GM12878 (cell line): ENCODE results near the gene TMEM30A. TPM values are rescaled to one million over a fixed set of nuclear protein-coding genes. Genes with fewer than 3 reads are reported as not detected.

ENCODE experiments used
- ATAC-seq: fragments of 200-7000 bp; cut with Tn5 transposase; 3 replicates; pipeline ENCODE4 v1.9.1; 2020; ENCODE audit warnings: mild to moderate bottlenecking, moderate library complexity
- BruUV-seq: library from RNA; stranded (reverse); fragments of 400-500 nt; replicated peaks from 2 replicates; lab custom pipeline; 2021; lab: Mats Ljungman, UMichigan
- CTCF ChIA-PET: fragments of 300-600 bp; sonication (Branson Sonifier 250); formaldehyde crosslinking; extraction: SDS; loops from one replicate; lab custom pipeline; 2021; ENCODE audit warnings: inconsistent platforms; lab: Yijun Ruan, JAX
- POLR2A ChIA-PET: fragments of 350-600 bp; formaldehyde crosslinking; extraction: SDS; loops from one replicate; lab custom pipeline; 2021; ENCODE audit warnings: inconsistent platforms; lab: Charles Lee
- RAD21 ChIA-PET: fragments of 300-600 bp; sonication (Branson Sonifier 250); formaldehyde crosslinking; loops from one replicate; lab custom pipeline; 2023; ENCODE audit warnings: antibody characterized with exemption; ENCODE audit not compliant: unreplicated experiment; lab: Charles Lee
- SMC1A ChIA-PET: fragments of 300-600 bp; sonication (Branson Sonifier 250); formaldehyde crosslinking; loops from one replicate; lab custom pipeline; 2023; ENCODE audit not compliant: unreplicated experiment, uncharacterized antibody; lab: Charles Lee
- DNase-seq: peaks from one replicate; pipeline ENCODE4 v3.0.0-alpha.2; 2011; ENCODE audit warnings: low read depth, low spot score
- FAIRE-seq: peaks from 3 replicates; lab custom pipeline; 2011; peaks lifted over from hg19 to GRCh38; lab: Jason Lieb, UNC
- H2AFZ ChIP-seq: 2 replicates; pipeline ENCODE4 v1.6.0; 2011; ENCODE audit warnings: low read depth, low read length, control low read depth; ENCODE audit not compliant: control insufficient read depth
- H3K27ac ChIP-seq: 2 replicates; pipeline ENCODE4 v1.5.1; 2011; ENCODE audit warnings: control low read depth; ENCODE audit not compliant: control insufficient read depth, insufficient read depth
- H3K27me3 ChIP-seq, 2 experiments: replicated peaks in 1 of 2; 2 replicates each; pipeline versions ENCODE4 v1.6.0 to v1.6.1; 2011; ENCODE audit warnings: low read length in 1 of 2; ENCODE audit not compliant: control insufficient read depth in 2 of 2, insufficient read depth in 2 of 2
- H3K36me3 ChIP-seq, 2 experiments: 2 replicates each; pipeline ENCODE4 v1.5.1; 2011; ENCODE audit warnings: low read length in 1 of 2; ENCODE audit not compliant: control insufficient read depth in 2 of 2, insufficient read depth in 2 of 2
- H3K4me1 ChIP-seq: 2 replicates; pipeline ENCODE4 v1.6.1; 2011; ENCODE audit warnings: mild to moderate bottlenecking, low read length, moderate library complexity, mixed read lengths; ENCODE audit not compliant: control insufficient read depth, insufficient read depth
- H3K4me2 ChIP-seq: 2 replicates; pipeline ENCODE4 v1.6.0; 2011; ENCODE audit warnings: control low read depth; ENCODE audit not compliant: control insufficient read depth, insufficient read depth
- H3K4me3 ChIP-seq: fragments of 200-600 bp; sonication (generic); 2 replicates; pipeline ENCODE4 v1.5.1; 2016
- H3K79me2 ChIP-seq: 2 replicates; pipeline ENCODE4 v1.6.0; 2011; ENCODE audit warnings: low read length; ENCODE audit not compliant: control insufficient read depth, insufficient read depth
- H3K9ac ChIP-seq: 2 replicates; pipeline ENCODE4 v1.8.0; 2011; ENCODE audit warnings: low read length, control low read depth, mixed read lengths; ENCODE audit not compliant: control insufficient read depth, insufficient read depth
- H3K9me3 ChIP-seq: replicated peaks from 3 replicates; pipeline ENCODE4 v1.5.1; 2011; ENCODE audit warnings: mild to moderate bottlenecking, low read length; ENCODE audit not compliant: control insufficient read depth, insufficient read depth
- H4K20me1 ChIP-seq: 2 replicates; pipeline ENCODE4 v1.6.0; 2011; ENCODE audit not compliant: control insufficient read depth, insufficient read depth
- CBX5 ChIP-seq: sonication (generic); IDR thresholded peaks from 2 replicates; pipeline ENCODE4 v1.6.1; 2016; ENCODE audit warnings: low read depth, moderate library complexity, mild to moderate bottlenecking, inconsistent platforms
- CHD4 ChIP-seq: fragments of 200-600 bp; sonication (generic); IDR thresholded peaks from 2 replicates; pipeline ENCODE4 v1.6.1; 2016; ENCODE audit warnings: mild to moderate bottlenecking
- ESRRA ChIP-seq: IDR thresholded peaks from 2 replicates; pipeline ENCODE4 v1.6.1; 2012; ENCODE audit warnings: mild to moderate bottlenecking, low read length, improper control_type of control experiment
- FOXK2 ChIP-seq: fragments of 450-650 bp; IDR thresholded peaks from 2 replicates; pipeline ENCODE4 v1.6.1; 2017; ENCODE audit warnings: mild to moderate bottlenecking, moderate library complexity
- IRF4 ChIP-seq: IDR thresholded peaks from 2 replicates; pipeline ENCODE4 v1.6.1; 2011; ENCODE audit warnings: low read depth, low read length
- RAD21 ChIP-seq: IDR thresholded peaks from 2 replicates; pipeline ENCODE4 v1.6.1; 2011; ENCODE audit warnings: mild to moderate bottlenecking, low read depth, low read length, moderate library complexity; ENCODE audit not compliant: insufficient read depth
- RB1 ChIP-seq: fragments of 450-650 bp; formaldehyde crosslinking; IDR thresholded peaks from 2 replicates; pipeline ENCODE4 v1.6.1; 2017; ENCODE audit warnings: mild to moderate bottlenecking, borderline replicate concordance
- SMC3 ChIP-seq: IDR thresholded peaks from 2 replicates; pipeline ENCODE4 v1.6.1; 2011; ENCODE audit warnings: low read length, improper control_type of control experiment, borderline replicate concordance
- TCF3 ChIP-seq: IDR thresholded peaks from 2 replicates; pipeline ENCODE4 v1.6.1; 2012; ENCODE audit warnings: low read depth, mild to moderate bottlenecking, low read length, borderline replicate concordance; ENCODE audit not compliant: insufficient read depth
- ZNF384 ChIP-seq: IDR thresholded peaks from 2 replicates; pipeline ENCODE4 v1.6.1; 2012; ENCODE audit warnings: low read depth, mild to moderate bottlenecking, low read length, improper control_type of control experiment, borderline replicate concordance
- WGBS: methylation state at CpG from one replicate; pipeline ENCODE4 v1.1.6; 2016; ENCODE audit warnings: low lambda C conversion rate; ENCODE audit not compliant: insufficient replicate concordance, insufficient coverage; ENCODE audit errors: missing lambda C conversion rate; 5-methylcytosine and 5-hydroxymethylcytosine counted together
- in situ Hi-C: fragments of 300-500 bp; cut with MboI; formaldehyde crosslinking; loops from 9 replicates; pipeline ENCODE4 v1.14.3; 2018; ENCODE audit warnings: mixed read lengths
- intact Hi-C: fragments of 100-400 bp; cut with micrococcal nuclease; formaldehyde crosslinking; loops from one replicate; pipeline ENCODE4 v1.14.2; 2022; ENCODE audit not compliant: unreplicated experiment
- polyA plus RNA-seq, 11 experiments: library from polyadenylated mRNA; depleted of rRNA in 4 of 11; unstranded in 6 of 11; stranded (reverse) in 5 of 11; fragments of >200 nt; fragmentation: Nextera tagmentation in 4 of 11; fragmentation: Illumina TruSeq in 1 of 11; extraction: Ambion mirVana in 4 of 11; extraction: Trizol in 1 of 11; gene quantifications; 1 replicate in 1 of 11; 2 replicates in 10 of 11; pipeline versions ENCODE4 v1.2.1 to v1.2.3, GENCODE V29; 2011 to 2016; ENCODE audit warnings: inconsistent platforms in 2 of 11, missing spikeins in 2 of 11, low read depth in 1 of 11
- total RNA-seq, 4 experiments: library from RNA; depleted of rRNA in 3 of 4; stranded (reverse); fragments of >200 nt in 3 of 4; fragmentation: Illumina TruSeq in 1 of 4; extraction: Trizol in 1 of 4; gene quantifications; 2 replicates each; pipeline versions ENCODE4 v1.2.1 to v1.2.3, GENCODE V29; 2013 to 2021
- TF ChIP-seq, protein P1 (sequence below): fragments of 450-650 bp; IDR thresholded peaks from 2 replicates; pipeline ENCODE4 v1.6.1; 2018; ENCODE audit warnings: mild to moderate bottlenecking, low read depth, moderate library complexity; ENCODE audit not compliant: partially characterized antibody
- TF ChIP-seq, protein P2 (sequence below): fragments of 150-350 bp; IDR thresholded peaks from 2 replicates; pipeline ENCODE4 v1.6.1; 2014; ENCODE audit warnings: mild to moderate bottlenecking, low read depth, low read length
- TF ChIP-seq, protein P3 (sequence below): IDR thresholded peaks from 2 replicates; pipeline ENCODE4 v1.6.1; 2011; ENCODE audit warnings: low read depth, mild to moderate bottlenecking, low read length, moderate library complexity, borderline replicate concordance; ENCODE audit errors: extremely low read depth
- TF ChIP-seq, protein P4 (sequence below): IDR thresholded peaks from 2 replicates; pipeline ENCODE4 v1.6.1; 2011; ENCODE audit warnings: borderline replicate concordance, low read depth, mild to moderate bottlenecking, moderate library complexity, low read length; ENCODE audit not compliant: insufficient read depth, poor library complexity, severe bottlenecking

Gene TMEM30A
- total and polyA plus RNA-seq, 10 of the 15 experiments (the other 5 are each of a cell fraction or from before 2014, with no cell fraction given): 11.9 to 61.6 (median 43.2) TPM

DNA sequence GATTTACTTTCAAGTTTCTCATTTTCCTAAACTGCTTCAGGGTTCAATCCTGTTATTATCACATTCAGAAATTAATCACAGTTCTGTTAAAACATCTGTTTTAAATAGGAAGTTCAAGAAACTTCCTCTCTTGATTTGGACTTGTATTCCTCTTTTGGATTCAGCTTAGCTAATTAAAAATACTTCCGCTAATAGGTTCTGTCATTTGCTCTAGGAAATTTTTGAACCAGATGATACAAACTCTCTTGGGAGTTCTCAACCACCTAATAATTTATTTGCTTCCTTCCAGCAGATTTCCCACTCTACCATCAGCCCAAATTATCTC, 15.9 kb upstream of the TMEM30A start:
- Histone ChIP-seq H3K36me3 (no peaks in the 10 kb centered on the region), H3K4me2 (no peak overlapping the region), H3K9me3 (no peaks in the 10 kb centered on the region), H3K9ac (no peak overlapping the region), H3K79me2 (no peaks in the 10 kb centered on the region), H3K4me3 (no peak overlapping the region), H3K27ac (no peak overlapping the region), H3K4me1 (no peaks in the 10 kb centered on the region), H4K20me1 (no peaks in the 10 kb centered on the region), H3K27me3 (no peaks in the 10 kb centered on the region), H2AFZ (no peak overlapping the region)
- RAD21 ChIA-PET: interaction anchor here (1.1 to 3.0 kb wide), 3 partner anchors 33 to 228 kb away, joined by 6 to 13 read pairs (median 7); no protein-coding TSS in a partner anchor
- FAIRE-seq: no peak
- no peak for DNase-seq
- intact Hi-C loops: no loop called here
- in situ Hi-C loops: no loop called here
- no peak for ATAC-seq
- no TSS peak for BruUV-seq
- CTCF ChIA-PET: interaction anchor here (0.8 to 7.9 kb wide), 13 partner anchors 24 to 227 kb away, joined by 3 to 68 read pairs (median 3); no protein-coding TSS in a partner anchor
- POLR2A ChIA-PET: no interaction called here
- SMC1A ChIA-PET: interaction anchor here (0.6 to 4.8 kb wide), 9 partner anchors 30 to 363 kb away, joined by 3 to 40 read pairs (median 4); partner anchors contain the start of gene FILIP1
- TF ChIP-seq RAD21 (no peak), SMC3 (no peak), ESRRA (no peak), IRF4 (no peak), FOXK2 (no peak), TCF3 (no peak), RB1 (no peak), ZNF384 (no peak), CBX5 (no peak), CHD4 (no peak)
- TF ChIP-seq, protein P1, sequence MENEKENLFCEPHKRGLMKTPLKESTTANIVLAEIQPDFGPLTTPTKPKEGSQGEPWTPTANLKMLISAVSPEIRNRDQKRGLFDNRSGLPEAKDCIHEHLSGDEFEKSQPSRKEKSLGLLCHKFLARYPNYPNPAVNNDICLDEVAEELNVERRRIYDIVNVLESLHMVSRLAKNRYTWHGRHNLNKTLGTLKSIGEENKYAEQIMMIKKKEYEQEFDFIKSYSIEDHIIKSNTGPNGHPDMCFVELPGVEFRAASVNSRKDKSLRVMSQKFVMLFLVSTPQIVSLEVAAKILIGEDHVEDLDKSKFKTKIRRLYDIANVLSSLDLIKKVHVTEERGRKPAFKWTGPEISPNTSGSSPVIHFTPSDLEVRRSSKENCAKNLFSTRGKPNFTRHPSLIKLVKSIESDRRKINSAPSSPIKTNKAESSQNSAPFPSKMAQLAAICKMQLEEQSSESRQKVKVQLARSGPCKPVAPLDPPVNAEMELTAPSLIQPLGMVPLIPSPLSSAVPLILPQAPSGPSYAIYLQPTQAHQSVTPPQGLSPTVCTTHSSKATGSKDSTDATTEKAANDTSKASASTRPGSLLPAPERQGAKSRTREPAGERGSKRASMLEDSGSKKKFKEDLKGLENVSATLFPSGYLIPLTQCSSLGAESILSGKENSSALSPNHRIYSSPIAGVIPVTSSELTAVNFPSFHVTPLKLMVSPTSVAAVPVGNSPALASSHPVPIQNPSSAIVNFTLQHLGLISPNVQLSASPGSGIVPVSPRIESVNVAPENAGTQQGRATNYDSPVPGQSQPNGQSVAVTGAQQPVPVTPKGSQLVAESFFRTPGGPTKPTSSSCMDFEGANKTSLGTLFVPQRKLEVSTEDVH: no peak
- TF ChIP-seq, protein P2, sequence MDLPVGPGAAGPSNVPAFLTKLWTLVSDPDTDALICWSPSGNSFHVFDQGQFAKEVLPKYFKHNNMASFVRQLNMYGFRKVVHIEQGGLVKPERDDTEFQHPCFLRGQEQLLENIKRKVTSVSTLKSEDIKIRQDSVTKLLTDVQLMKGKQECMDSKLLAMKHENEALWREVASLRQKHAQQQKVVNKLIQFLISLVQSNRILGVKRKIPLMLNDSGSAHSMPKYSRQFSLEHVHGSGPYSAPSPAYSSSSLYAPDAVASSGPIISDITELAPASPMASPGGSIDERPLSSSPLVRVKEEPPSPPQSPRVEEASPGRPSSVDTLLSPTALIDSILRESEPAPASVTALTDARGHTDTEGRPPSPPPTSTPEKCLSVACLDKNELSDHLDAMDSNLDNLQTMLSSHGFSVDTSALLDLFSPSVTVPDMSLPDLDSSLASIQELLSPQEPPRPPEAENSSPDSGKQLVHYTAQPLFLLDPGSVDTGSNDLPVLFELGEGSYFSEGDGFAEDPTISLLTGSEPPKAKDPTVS: no peak
- TF ChIP-seq, protein P3, sequence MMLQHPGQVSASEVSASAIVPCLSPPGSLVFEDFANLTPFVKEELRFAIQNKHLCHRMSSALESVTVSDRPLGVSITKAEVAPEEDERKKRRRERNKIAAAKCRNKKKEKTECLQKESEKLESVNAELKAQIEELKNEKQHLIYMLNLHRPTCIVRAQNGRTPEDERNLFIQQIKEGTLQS: no peak
- TF ChIP-seq, protein P4, sequence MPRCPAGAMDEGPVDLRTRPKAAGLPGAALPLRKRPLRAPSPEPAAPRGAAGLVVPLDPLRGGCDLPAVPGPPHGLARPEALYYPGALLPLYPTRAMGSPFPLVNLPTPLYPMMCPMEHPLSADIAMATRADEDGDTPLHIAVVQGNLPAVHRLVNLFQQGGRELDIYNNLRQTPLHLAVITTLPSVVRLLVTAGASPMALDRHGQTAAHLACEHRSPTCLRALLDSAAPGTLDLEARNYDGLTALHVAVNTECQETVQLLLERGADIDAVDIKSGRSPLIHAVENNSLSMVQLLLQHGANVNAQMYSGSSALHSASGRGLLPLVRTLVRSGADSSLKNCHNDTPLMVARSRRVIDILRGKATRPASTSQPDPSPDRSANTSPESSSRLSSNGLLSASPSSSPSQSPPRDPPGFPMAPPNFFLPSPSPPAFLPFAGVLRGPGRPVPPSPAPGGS: no peak
- WGBS: 94% methylated on average over 1 of the region's 1 CpG
